Mammary epithelial cell (primary cell): ENCODE data around the gene NBPF19.
"Not testable (repeated sequence)": the region's sequence is repeated elsewhere in the genome, so short reads cannot be mapped to it uniquely, and the experiment has no call there.

Experiments
- CTCF ChIP-seq, 2 donors: IDR thresholded peaks in 1 of 2; conservative IDR thresholded peaks in 1 of 2; 2 replicates each; pipeline ENCODE4 v1.5.1; 2011 to 2012; ENCODE audit warnings: inconsistent platforms in 2 of 2, low read length in 2 of 2, mild to moderate bottlenecking in 2 of 2, control low read depth in 1 of 2, low read depth in 1 of 2; ENCODE audit not compliant: insufficient read depth in 1 of 2; ENCODE audit errors: extremely low read depth in 1 of 2
- EZH2 ChIP-seq: IDR thresholded peaks from 2 replicates; pipeline ENCODE4 v1.6.1; 2012; ENCODE audit warnings: low read length, inconsistent platforms, borderline replicate concordance

DNA sequence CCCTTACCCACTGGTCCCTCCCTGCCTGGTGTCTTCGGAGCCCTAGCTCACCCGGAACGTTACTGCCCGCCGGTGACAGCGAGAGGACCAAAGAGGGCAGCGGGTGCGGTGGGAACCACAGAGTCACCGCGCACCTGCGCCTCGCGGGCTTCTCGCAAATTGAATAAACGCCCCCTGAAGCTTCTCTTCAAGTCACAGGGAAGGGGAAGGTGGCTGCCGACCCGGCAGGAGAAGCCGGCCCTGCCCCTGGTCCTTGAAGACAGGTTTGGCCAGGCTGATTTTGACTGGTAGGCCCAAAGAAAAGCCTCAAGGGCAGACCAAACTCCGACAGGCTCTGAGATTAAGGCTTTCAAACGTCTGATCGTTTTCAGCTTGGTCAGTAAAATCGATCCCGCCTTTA is 87.0 kb downstream of the NBPF19 start:
- TF ChIP-seq CTCF (conservative IDR thresholded peaks at IDR 0.05 in 1 of 2, IDR thresholded peaks at IDR 0.05 in 1 of 2; ENCODE audit: extremely low read depth in 1 of 2, insufficient read depth in 1 of 2, low read depth in 1 of 2, low read length in 2 of 2); EZH2: not testable (repeated sequence)
